Activated B cell treated with CpG ODN at 0.5 μM for 24 hours (primary cell): ENCODE data around the gene MUC5B. TPM values are rescaled to one million over a fixed set of nuclear protein-coding genes. Genes with fewer than 3 reads are reported as not detected.

Experiments
- ATAC-seq: fragments of 200-7000 bp; cut with Tn5 transposase; one replicate; pipeline ENCODE4 v1.10.0; 2021; ENCODE audit warnings: low read depth, mild to moderate bottlenecking, moderate library complexity
- CTCF ChIA-PET: fragments of 350-600 bp; sonication (Branson Sonifier 250); formaldehyde crosslinking; loops from one replicate; lab custom pipeline; 2021; ENCODE audit warnings: antibody characterized with exemption; lab: Charles Lee
- POLR2A ChIA-PET: fragments of 350-600 bp; sonication (Branson Sonifier 250); formaldehyde crosslinking; loops from one replicate; lab custom pipeline; 2021; ENCODE audit warnings: antibody characterized with exemption; lab: Charles Lee
- DNase-seq: peaks from one replicate; pipeline ENCODE4 v3.0.0; 2022
- H3K27ac Mint-ChIP-seq: one replicate; pipeline ENCODE4 v1.8.0; 2020; ENCODE audit warnings: mixed read lengths
- H3K27me3 Mint-ChIP-seq: one replicate; pipeline ENCODE4 v1.8.0; 2021; ENCODE audit warnings: mixed read lengths
- H3K36me3 Mint-ChIP-seq: one replicate; pipeline ENCODE4 v1.8.0; 2021; ENCODE audit warnings: low read depth, mixed read lengths
- H3K4me1 Mint-ChIP-seq: one replicate; pipeline ENCODE4 v1.8.0; 2021; ENCODE audit warnings: mixed read lengths
- H3K4me3 Mint-ChIP-seq: one replicate; pipeline ENCODE4 v1.8.0; 2020; ENCODE audit warnings: mild to moderate bottlenecking, mixed read lengths
- H3K9me3 Mint-ChIP-seq: one replicate; pipeline ENCODE4 v1.8.0; 2020; ENCODE audit warnings: mixed read lengths
- intact Hi-C: fragments of 100-400 bp; cut with micrococcal nuclease; formaldehyde crosslinking; loops from one replicate; pipeline ENCODE4 v1.15.1; 2024
- total RNA-seq: library from RNA; stranded (reverse); gene quantifications from 2 replicates; pipeline ENCODE4 v1.2.3, GENCODE V29; 2022
- TF ChIP-seq, protein P1 (sequence below): fragments of 200-600 bp; IDR thresholded peaks from one replicate; pipeline ENCODE4 v1.8.0; 2022; ENCODE audit warnings: antibody characterized with exemption, mild to moderate bottlenecking

The MUC5B gene
- total RNA-seq, 1 donor from 2014 or later, result not detected

- no peak for ATAC-seq
- POLR2A ChIA-PET, result interaction anchor here (0.5 kb wide), 1 partner anchor 116 kb away, joined by 3 read pairs; no protein-coding TSS in a partner anchor
- DNase-seq, result no peak
- H3K27ac Mint-ChIP-seq, result no peak overlapping the region
- peaks cover 4% of the 10 kb centered on the region for H3K36me3 Mint-ChIP-seq
- H3K9me3 Mint-ChIP-seq, result peaks cover 16% of the 10 kb centered on the region
- H3K27me3 Mint-ChIP-seq, result no peaks in the 10 kb centered on the region
- H3K4me1 Mint-ChIP-seq, result peaks cover 10% of the 10 kb centered on the region
- TF ChIP-seq, protein P1, sequence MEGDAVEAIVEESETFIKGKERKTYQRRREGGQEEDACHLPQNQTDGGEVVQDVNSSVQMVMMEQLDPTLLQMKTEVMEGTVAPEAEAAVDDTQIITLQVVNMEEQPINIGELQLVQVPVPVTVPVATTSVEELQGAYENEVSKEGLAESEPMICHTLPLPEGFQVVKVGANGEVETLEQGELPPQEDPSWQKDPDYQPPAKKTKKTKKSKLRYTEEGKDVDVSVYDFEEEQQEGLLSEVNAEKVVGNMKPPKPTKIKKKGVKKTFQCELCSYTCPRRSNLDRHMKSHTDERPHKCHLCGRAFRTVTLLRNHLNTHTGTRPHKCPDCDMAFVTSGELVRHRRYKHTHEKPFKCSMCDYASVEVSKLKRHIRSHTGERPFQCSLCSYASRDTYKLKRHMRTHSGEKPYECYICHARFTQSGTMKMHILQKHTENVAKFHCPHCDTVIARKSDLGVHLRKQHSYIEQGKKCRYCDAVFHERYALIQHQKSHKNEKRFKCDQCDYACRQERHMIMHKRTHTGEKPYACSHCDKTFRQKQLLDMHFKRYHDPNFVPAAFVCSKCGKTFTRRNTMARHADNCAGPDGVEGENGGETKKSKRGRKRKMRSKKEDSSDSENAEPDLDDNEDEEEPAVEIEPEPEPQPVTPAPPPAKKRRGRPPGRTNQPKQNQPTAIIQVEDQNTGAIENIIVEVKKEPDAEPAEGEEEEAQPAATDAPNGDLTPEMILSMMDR, result no peak
- intact Hi-C loops, result no loop called here
- H3K4me3 Mint-ChIP-seq, result no peak overlapping the region
- CTCF ChIA-PET, result no interaction called here
These were observed 44.7 kb downstream of the MUC5B start for GRCh38 chr11:1267441-1268100.

- intact Hi-C loops, result no loop called here
- Mint-ChIP-seq H3K27me3 (no peaks in the 10 kb centered on the region), H3K36me3 (no peaks in the 10 kb centered on the region), H3K27ac (no peak overlapping the region), H3K4me1 (peaks cover 1% of the 10 kb centered on the region), H3K9me3 (peaks cover 10% of the 10 kb centered on the region), H3K4me3 (no peak overlapping the region)
- POLR2A ChIA-PET, result no interaction called here
- ATAC-seq (no peak), DNase-seq (no peak)
- CTCF ChIA-PET, result no interaction called here
- TF ChIP-seq, protein P1, result no peak
These were observed 47.1 kb downstream of the MUC5B start for GRCh38 chr11:1269957-1270356.

DNA sequence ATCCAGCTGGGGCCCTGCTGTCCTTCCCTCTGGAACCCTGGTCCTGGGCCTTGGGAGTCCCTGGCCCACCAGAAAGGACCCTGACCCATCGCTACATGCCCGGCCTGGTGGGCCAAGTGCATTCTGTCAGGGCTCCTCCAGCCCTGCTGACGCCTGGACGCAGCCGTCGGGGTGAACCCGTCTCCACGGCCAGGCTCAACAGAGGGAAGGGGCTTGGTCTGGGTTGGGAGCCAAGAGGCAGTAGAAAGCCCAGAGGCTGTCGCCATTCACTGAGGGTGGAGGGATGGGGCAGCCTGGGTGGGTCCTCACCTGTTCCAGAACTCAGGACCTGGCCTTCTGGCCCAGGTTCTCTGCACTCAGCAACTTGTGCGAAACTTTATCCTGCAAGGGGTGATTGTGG lies 47.6 kb downstream of the MUC5B start:
- ChIA-PET POLR2A (no interaction called here), CTCF (no interaction called here)
- ATAC-seq (no peak), DNase-seq (no peak)
- intact Hi-C loops, result no loop called here
- H3K4me1 Mint-ChIP-seq, result peaks cover 1% of the 10 kb centered on the region
- H3K27ac Mint-ChIP-seq, result no peak overlapping the region
- H3K36me3 Mint-ChIP-seq, result peaks cover 3% of the 10 kb centered on the region
- TF ChIP-seq, protein P1, result no peak
- no peak overlapping the region for H3K4me3 Mint-ChIP-seq
- H3K27me3 Mint-ChIP-seq, result no peaks in the 10 kb centered on the region
- peaks cover 5% of the 10 kb centered on the region for H3K9me3 Mint-ChIP-seq

GRCh38 chr11:1271002-1271401 lies 48.1 kb downstream of the MUC5B start:
- Mint-ChIP-seq H3K36me3 (peaks cover 9% of the 10 kb centered on the region), H3K9me3 (peaks cover 5% of the 10 kb centered on the region), H3K27me3 (no peaks in the 10 kb centered on the region), H3K27ac (no peak overlapping the region), H3K4me1 (peaks cover 1% of the 10 kb centered on the region), H3K4me3 (no peak overlapping the region)
- no peak for DNase-seq
- intact Hi-C loops, result no loop called here
- TF ChIP-seq, protein P1, result no peak
- ATAC-seq, result no peak
- CTCF ChIA-PET, result no interaction called here
- POLR2A ChIA-PET, result no interaction called here

DNA sequence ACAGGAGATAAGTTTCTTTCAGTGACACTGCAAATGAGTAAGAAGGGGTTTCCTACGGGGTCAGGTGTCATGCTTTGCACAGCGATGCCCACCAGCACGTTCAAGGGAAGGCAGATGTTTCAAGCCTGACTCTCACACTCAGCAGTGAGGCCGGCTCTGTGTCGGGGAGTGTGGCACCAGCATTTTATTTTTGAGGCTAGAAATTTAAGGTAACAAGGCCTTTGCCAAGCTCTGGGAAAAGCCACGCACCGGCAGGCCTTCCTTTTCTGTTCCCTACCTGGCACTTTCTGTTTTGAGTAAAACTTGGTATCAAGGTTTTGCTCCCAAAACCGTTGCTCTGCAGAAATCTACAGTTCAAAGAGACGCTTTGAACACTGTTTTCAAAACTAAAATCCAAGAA lies 48.5 kb downstream of the MUC5B start:
- DNase-seq, result no peak
- peaks cover 5% of the 10 kb centered on the region for H3K9me3 Mint-ChIP-seq
- intact Hi-C loops, result no loop called here
- peaks cover 13% of the 10 kb centered on the region for H3K36me3 Mint-ChIP-seq
- H3K4me1 Mint-ChIP-seq, result peaks cover 1% of the 10 kb centered on the region
- CTCF ChIA-PET, result no interaction called here
- H3K4me3 Mint-ChIP-seq, result no peak overlapping the region
- H3K27ac Mint-ChIP-seq, result no peak overlapping the region
- POLR2A ChIA-PET, result no interaction called here
- no peak for ATAC-seq
- TF ChIP-seq, protein P1, result no peak
- H3K27me3 Mint-ChIP-seq, result no peaks in the 10 kb centered on the region
